Gastrocnemius medialis (tissue), 4 donors: Measurements from ENCODE around the gene GNAQ. TPM values are rescaled to one million over a fixed set of nuclear protein-coding genes. Genes with fewer than 3 reads are reported as not detected.

Source experiments
- ATAC-seq, 2 donors: fragments of 150-250 bp; one replicate each; pipeline ENCODE4 v1.9.1; 2016
- DNase-seq, 2 donors: peaks; one replicate each; pipeline ENCODE4 v3.0.0-alpha.2; 2019
- H3K27ac ChIP-seq, 4 donors: fragments of 200-600 bp; sonication (generic); 1 replicate in 1 of 4; 2 replicates in 3 of 4; pipeline ENCODE4 v1.5.1; 2016 to 2018; ENCODE audit warnings: mild to moderate bottlenecking in 2 of 4, moderate library complexity in 1 of 4
- H3K27me3 ChIP-seq, 3 donors: fragments of 200-600 bp; sonication (generic) in 2 of 3; 1 replicate in 1 of 3; 2 replicates in 2 of 3; pipeline versions ENCODE4 v1.5.1 to v1.6.0; 2016 to 2019; ENCODE audit warnings: mild to moderate bottlenecking in 1 of 3, moderate library complexity in 1 of 3
- H3K36me3 ChIP-seq, 2 donors: fragments of 200-600 bp; sonication (generic) in 1 of 2; one replicate each; pipeline ENCODE4 v1.5.1; 2017 to 2018
- H3K4me1 ChIP-seq, 2 donors: fragments of 200-600 bp; sonication (generic) in 1 of 2; one replicate each; pipeline ENCODE4 v1.5.1; 2016 to 2017; ENCODE audit warnings: mild to moderate bottlenecking in 2 of 2
- H3K4me3 ChIP-seq, 4 donors: fragments of 200-600 bp; sonication (generic) in 3 of 4; 1 replicate in 1 of 4; 2 replicates in 3 of 4; pipeline ENCODE4 v1.5.1; 2016 to 2019; ENCODE audit warnings: mild to moderate bottlenecking in 2 of 4
- H3K9me3 ChIP-seq, 3 donors: fragments of 200-600 bp; sonication (generic) in 2 of 3; 1 replicate in 1 of 3; 2 replicates in 2 of 3; pipeline ENCODE4 v1.5.1; 2016 to 2019
- CTCF ChIP-seq, 5 experiments: fragments of 450-650 bp in 3 of 5; fragments of 200-600 bp in 2 of 5; sonication (generic) in 2 of 5; IDR thresholded peaks in 4 of 5; conservative IDR thresholded peaks in 1 of 5; 1 replicate in 4 of 5; 2 replicates in 1 of 5; pipeline ENCODE4 v1.5.1; 2016 to 2019; ENCODE audit warnings: antibody characterized with exemption in 5 of 5, mild to moderate bottlenecking in 3 of 5, moderate library complexity in 3 of 5
- POLR2A ChIP-seq, 2 donors: fragments of 450-650 bp; IDR thresholded peaks; one replicate each; pipeline ENCODE4 v1.6.1; 2017; ENCODE audit warnings: antibody characterized with exemption in 2 of 2, mild to moderate bottlenecking in 2 of 2, moderate library complexity in 2 of 2
- in situ Hi-C, 4 donors: fragments of 200-750 bp; cut with MboI; loops; one replicate each; pipeline versions ENCODE4 v1.15.0 to v1.8.0; 2017; ENCODE audit warnings: low sequenced_read_pairs in 4 of 4
- intact Hi-C: fragments of 100-400 bp; cut with DNase I; formaldehyde crosslinking; loops from one replicate; pipeline ENCODE4 v1.15.1; 2023; ENCODE audit warnings: low total_unique reads
- total RNA-seq, 4 donors: library from RNA; depleted of rRNA; stranded (reverse); fragments of >200 nt; gene quantifications; one replicate each; pipeline versions ENCODE4 v1.1.0 to v1.2.3, GENCODE V29; 2016

Gene GNAQ
- total RNA-seq, 4 donors from 2014 or later, result 11.3 to 25.9 (median 18.7) TPM

- ATAC-seq, result no peak
- intact Hi-C loops, result no loop called here
- Histone ChIP-seq H3K27me3 (no peaks in the 10 kb centered on the region), H3K4me1 (peaks cover 12 to 14% of the 10 kb centered on the region in 2 donors), H3K4me3 (no peak overlapping the region), H3K36me3 (no peaks in the 10 kb centered on the region), H3K9me3 (no peaks in the 10 kb centered on the region), H3K27ac (peak overlapping the region in 1 of 4 donors; percentile 43)
- TF ChIP-seq POLR2A (IDR thresholded peaks at IDR 0.05) (no peak), CTCF (IDR thresholded peaks at IDR 0.05 in 4 of 5, conservative IDR thresholded peaks at IDR 0.05 in 1 of 5) (no peak)
- DNase-seq, result no peak
- in situ Hi-C loops, result no loop called here
These were observed 31.4 kb downstream of the GNAQ start for GRCh38 chr9:78000221-78000620.

- Histone ChIP-seq H3K27ac (peak overlapping the region in 3 of 4 donors; percentile 33 to 43 (median 40)), H3K4me3 (no peak overlapping the region), H3K27me3 (no peaks in the 10 kb centered on the region), H3K9me3 (no peaks in the 10 kb centered on the region), H3K36me3 (no peaks in the 10 kb centered on the region), H3K4me1 (peaks cover 12 to 14% of the 10 kb centered on the region in 2 donors)
- no peak for ATAC-seq
- intact Hi-C loops (no loop called here), in situ Hi-C loops (no loop called here)
- DNase-seq, result no peak
- TF ChIP-seq POLR2A (IDR thresholded peaks at IDR 0.05), result no peak
- TF ChIP-seq CTCF (IDR thresholded peaks at IDR 0.05 in 4 of 5, conservative IDR thresholded peaks at IDR 0.05 in 1 of 5), result no peak
These were observed 32.4 kb downstream of the GNAQ start for GRCh38 chr9:77999231-77999631.

- peaks cover 12 to 14% of the 10 kb centered on the region in 2 donors for H3K4me1 ChIP-seq
These were observed 33.9 kb downstream of the GNAQ start for GRCh38 chr9:77997611-77998284.

GRCh38 chr9:77996696-77997095, 34.9 kb downstream of the GNAQ start:
- TF ChIP-seq CTCF (IDR thresholded peaks at IDR 0.05 in 4 of 5, conservative IDR thresholded peaks at IDR 0.05 in 1 of 5), result no peak
- no peak for TF ChIP-seq POLR2A (IDR thresholded peaks at IDR 0.05)
- Histone ChIP-seq H3K9me3 (no peaks in the 10 kb centered on the region), H3K27ac (no peak overlapping the region), H3K27me3 (no peaks in the 10 kb centered on the region), H3K4me3 (no peak overlapping the region), H3K4me1 (peaks cover 12 to 14% of the 10 kb centered on the region in 2 donors), H3K36me3 (no peaks in the 10 kb centered on the region)
- intact Hi-C loops, result loop anchor here (2.0 kb wide), 1 partner anchor 40 kb away; no protein-coding TSS in a partner anchor
- DNase-seq (no peak), ATAC-seq (no peak)
- in situ Hi-C loops, result no loop called here

More at GRCh38 chr9:77997611-77998284, 33.9 kb downstream of the GNAQ start:
- no peak for DNase-seq
- peak overlapping the region in 1 of 4 donors; percentile 5 for H3K27ac ChIP-seq
- H3K27me3 ChIP-seq, result no peaks in the 10 kb centered on the region
- H3K9me3 ChIP-seq, result no peaks in the 10 kb centered on the region
- TF ChIP-seq CTCF (IDR thresholded peaks at IDR 0.05 in 4 of 5, conservative IDR thresholded peaks at IDR 0.05 in 1 of 5) (no peak), POLR2A (IDR thresholded peaks at IDR 0.05) (no peak)
- in situ Hi-C loops, result no loop called here
- no peaks in the 10 kb centered on the region for H3K36me3 ChIP-seq
- ATAC-seq, result no peak
- intact Hi-C loops, result loop anchor here (2.0 kb wide), 1 partner anchor 39 kb away; no protein-coding TSS in a partner anchor
- no peak overlapping the region for H3K4me3 ChIP-seq
